ENCODE results near the gene FSTL4. TPM values are rescaled to one million over a fixed set of nuclear protein-coding genes. Genes with fewer than 3 reads are reported as not detected.
A peak's percentile ranks its signal among the peaks of the same experiment; 100 is the strongest.

The FSTL4 gene
- total and polyA plus RNA-seq, 2 experiments from 2014 or later = 1.4 to 2.8 TPM

DNA sequence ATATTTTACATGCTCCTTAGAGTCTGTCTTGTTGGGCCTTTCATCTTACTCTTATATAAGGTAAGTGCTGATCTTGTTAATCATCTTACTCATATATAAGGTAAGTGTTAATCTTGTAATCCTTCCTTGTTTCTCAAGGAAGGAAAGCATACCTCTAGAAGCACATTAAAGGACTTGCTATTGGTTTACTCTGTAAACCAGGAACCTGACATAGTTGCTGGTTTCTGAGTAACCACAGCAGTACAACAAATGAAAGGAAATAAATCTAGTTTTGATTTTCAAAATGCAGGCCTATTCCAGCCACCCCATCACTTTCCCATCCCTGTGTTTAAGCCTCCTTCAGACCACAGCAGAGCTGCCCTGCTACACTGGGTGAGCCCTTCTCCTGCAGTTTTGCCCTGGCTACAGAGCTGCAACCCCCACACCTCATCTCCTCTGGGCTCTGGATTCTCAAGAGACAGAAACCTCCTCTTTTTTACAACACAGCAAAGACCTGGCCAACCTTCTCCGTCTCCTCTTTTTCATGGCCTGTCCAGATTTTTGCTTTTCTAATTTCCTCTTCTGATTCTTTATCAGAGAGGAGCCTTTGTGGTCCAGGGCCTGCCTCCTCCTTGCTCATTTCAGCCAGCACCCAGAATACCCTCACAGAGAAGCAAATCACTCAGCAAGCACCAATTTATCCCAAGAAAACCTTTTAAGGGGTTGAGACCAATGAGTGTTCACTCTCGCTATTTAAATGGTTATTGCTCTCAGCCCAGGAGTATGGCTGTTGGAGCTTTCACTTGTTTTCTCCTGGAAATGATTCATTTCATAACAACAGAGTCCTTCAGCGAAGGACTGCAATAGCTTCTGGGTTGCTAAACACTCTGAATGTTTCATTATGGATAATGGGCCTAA lies 103.2 kb downstream of the FSTL4 start:
- Histone ChIP-seq H4K20me1 (replicated peaks; ENCODE audit: insufficient read depth) (no peaks in the 10 kb centered on the region), H3K27me3 (ENCODE audit: insufficient read depth) (no peaks in the 10 kb centered on the region), H3K79me2 (replicated peaks; ENCODE audit: insufficient read depth) (no peaks in the 10 kb centered on the region), H3K36me3 (ENCODE audit: insufficient read depth) (no peaks in the 10 kb centered on the region), H2AFZ (no peak overlapping the region), H3K27ac (ENCODE audit: low read depth) (no peak overlapping the region), H3K4me3 (no peak overlapping the region), H3K4me2 (no peak overlapping the region), H3K9me2 (ENCODE audit: insufficient read depth) (0 out of 2 replicates have a peak, but pooled peaks cover 1% of the 10 kb centered on the region), H3K4me1 (ENCODE audit: insufficient read depth) (no peaks in the 10 kb centered on the region), H3F3A (replicated peaks; ENCODE audit: low read depth) (no peaks in the 10 kb centered on the region)
- TF ChIP-seq POLR2AphosphoS5 (IDR thresholded peaks at IDR 0.05; ENCODE audit: low read depth) (no peak), ZNF114 (CRISPR knock-in tag; IDR thresholded peaks at IDR 0.05) (no peak), ETS1 (IDR thresholded peaks at IDR 0.05) (no peak), STAT1 (IDR thresholded peaks at IDR 0.05; ENCODE audit: unreplicated experiment) (no peak), JUNB (IDR thresholded peaks at IDR 0.05; ENCODE audit: unreplicated experiment) (no peak), CREB1 (CRISPR knock-in tag; IDR thresholded peaks at IDR 0.05; ENCODE audit: low read depth) (no peak), EZH2phosphoT487 (IDR thresholded peaks at IDR 0.05; ENCODE audit: unreplicated experiment) (no peak), NANOG (IDR thresholded peaks at IDR 0.05; ENCODE audit: borderline replicate concordance) (no peak), EZH2 (IDR thresholded peaks at IDR 0.05; ENCODE audit: low read depth, unreplicated experiment) (no peak), ZNF331 (CRISPR knock-in tag; IDR thresholded peaks at IDR 0.05; ENCODE audit: low read depth) (no peak), CTCF (conservative IDR thresholded peaks at IDR 0.05; ENCODE audit: low read depth in 2 of 2) (no peak)
- TF ChIP-seq, protein P1, sequence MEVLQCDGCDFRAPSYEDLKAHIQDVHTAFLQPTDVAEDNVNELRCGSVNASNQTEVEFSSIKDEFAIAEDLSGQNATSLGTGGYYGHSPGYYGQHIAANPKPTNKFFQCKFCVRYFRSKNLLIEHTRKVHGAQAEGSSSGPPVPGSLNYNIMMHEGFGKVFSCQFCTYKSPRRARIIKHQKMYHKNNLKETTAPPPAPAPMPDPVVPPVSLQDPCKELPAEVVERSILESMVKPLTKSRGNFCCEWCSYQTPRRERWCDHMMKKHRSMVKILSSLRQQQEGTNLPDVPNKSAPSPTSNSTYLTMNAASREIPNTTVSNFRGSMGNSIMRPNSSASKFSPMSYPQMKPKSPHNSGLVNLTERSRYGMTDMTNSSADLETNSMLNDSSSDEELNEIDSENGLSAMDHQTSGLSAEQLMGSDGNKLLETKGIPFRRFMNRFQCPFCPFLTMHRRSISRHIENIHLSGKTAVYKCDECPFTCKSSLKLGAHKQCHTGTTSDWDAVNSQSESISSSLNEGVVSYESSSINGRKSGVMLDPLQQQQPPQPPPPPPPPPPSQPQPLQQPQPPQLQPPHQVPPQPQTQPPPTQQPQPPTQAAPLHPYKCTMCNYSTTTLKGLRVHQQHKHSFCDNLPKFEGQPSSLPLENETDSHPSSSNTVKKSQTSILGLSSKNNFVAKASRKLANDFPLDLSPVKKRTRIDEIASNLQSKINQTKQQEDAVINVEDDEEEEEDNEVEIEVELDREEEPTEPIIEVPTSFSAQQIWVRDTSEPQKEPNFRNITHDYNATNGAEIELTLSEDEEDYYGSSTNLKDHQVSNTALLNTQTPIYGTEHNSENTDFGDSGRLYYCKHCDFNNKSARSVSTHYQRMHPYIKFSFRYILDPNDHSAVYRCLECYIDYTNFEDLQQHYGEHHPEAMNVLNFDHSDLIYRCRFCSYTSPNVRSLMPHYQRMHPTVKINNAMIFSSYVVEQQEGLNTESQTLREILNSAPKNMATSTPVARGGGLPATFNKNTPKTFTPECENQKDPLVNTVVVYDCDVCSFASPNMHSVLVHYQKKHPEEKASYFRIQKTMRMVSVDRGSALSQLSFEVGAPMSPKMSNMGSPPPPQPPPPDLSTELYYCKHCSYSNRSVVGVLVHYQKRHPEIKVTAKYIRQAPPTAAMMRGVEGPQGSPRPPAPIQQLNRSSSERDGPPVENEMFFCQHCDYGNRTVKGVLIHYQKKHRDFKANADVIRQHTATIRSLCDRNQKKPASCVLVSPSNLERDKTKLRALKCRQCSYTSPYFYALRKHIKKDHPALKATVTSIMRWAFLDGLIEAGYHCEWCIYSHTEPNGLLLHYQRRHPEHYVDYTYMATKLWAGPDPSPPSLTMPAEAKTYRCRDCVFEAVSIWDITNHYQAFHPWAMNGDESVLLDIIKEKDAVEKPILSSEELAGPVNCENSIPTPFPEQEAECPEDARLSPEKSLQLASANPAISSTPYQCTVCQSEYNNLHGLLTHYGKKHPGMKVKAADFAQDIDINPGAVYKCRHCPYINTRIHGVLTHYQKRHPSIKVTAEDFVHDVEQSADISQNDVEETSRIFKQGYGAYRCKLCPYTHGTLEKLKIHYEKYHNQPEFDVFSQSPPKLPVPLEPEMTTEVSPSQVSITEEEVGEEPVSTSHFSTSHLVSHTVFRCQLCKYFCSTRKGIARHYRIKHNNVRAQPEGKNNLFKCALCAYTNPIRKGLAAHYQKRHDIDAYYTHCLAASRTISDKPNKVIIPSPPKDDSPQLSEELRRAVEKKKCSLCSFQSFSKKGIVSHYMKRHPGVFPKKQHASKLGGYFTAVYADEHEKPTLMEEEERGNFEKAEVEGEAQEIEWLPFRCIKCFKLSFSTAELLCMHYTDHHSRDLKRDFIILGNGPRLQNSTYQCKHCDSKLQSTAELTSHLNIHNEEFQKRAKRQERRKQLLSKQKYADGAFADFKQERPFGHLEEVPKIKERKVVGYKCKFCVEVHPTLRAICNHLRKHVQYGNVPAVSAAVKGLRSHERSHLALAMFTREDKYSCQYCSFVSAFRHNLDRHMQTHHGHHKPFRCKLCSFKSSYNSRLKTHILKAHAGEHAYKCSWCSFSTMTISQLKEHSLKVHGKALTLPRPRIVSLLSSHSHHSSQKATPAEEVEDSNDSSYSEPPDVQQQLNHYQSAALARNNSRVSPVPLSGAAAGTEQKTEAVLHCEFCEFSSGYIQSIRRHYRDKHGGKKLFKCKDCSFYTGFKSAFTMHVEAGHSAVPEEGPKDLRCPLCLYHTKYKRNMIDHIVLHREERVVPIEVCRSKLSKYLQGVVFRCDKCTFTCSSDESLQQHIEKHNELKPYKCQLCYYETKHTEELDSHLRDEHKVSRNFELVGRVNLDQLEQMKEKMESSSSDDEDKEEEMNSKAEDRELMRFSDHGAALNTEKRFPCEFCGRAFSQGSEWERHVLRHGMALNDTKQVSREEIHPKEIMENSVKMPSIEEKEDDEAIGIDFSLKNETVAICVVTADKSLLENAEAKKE (CRISPR knock-in tag; IDR thresholded peaks at IDR 0.05) = no peak
- TF ChIP-seq, protein P2, sequence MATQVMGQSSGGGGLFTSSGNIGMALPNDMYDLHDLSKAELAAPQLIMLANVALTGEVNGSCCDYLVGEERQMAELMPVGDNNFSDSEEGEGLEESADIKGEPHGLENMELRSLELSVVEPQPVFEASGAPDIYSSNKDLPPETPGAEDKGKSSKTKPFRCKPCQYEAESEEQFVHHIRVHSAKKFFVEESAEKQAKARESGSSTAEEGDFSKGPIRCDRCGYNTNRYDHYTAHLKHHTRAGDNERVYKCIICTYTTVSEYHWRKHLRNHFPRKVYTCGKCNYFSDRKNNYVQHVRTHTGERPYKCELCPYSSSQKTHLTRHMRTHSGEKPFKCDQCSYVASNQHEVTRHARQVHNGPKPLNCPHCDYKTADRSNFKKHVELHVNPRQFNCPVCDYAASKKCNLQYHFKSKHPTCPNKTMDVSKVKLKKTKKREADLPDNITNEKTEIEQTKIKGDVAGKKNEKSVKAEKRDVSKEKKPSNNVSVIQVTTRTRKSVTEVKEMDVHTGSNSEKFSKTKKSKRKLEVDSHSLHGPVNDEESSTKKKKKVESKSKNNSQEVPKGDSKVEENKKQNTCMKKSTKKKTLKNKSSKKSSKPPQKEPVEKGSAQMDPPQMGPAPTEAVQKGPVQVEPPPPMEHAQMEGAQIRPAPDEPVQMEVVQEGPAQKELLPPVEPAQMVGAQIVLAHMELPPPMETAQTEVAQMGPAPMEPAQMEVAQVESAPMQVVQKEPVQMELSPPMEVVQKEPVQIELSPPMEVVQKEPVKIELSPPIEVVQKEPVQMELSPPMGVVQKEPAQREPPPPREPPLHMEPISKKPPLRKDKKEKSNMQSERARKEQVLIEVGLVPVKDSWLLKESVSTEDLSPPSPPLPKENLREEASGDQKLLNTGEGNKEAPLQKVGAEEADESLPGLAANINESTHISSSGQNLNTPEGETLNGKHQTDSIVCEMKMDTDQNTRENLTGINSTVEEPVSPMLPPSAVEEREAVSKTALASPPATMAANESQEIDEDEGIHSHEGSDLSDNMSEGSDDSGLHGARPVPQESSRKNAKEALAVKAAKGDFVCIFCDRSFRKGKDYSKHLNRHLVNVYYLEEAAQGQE (IDR thresholded peaks at IDR 0.05; ENCODE audit: unreplicated experiment) = no peak
- H3K9me3 Mint-ChIP-seq = no peaks in the 10 kb centered on the region
- H3K4me1 Mint-ChIP-seq = no peaks in the 10 kb centered on the region; the same call in 2 of the 3 replicates
- H3K27ac Mint-ChIP-seq = peak overlapping the region; percentile 10; the same call in 1 of the 2 replicates
- no peak for ATAC-seq
- DNase-seq (ENCODE audit: low spot score) = no peak
- H3K36me3 Mint-ChIP-seq (ENCODE audit: low read depth) = no peaks in the 10 kb centered on the region
- H3K27me3 Mint-ChIP-seq (ENCODE audit: insufficient read depth, low read depth, poor library complexity) = no peaks in the 10 kb centered on the region
- H3K4me3 Mint-ChIP-seq = no peak overlapping the region
